Measurements from ENCODE around the gene MYO9B. TPM values are rescaled to one million over a fixed set of nuclear protein-coding genes. Genes with fewer than 3 reads are reported as not detected.

The MYO9B gene
- total RNA-seq, 1 experiment from 2014 or later, result 58.6 TPM

- Histone ChIP-seq H4K20me1 (ENCODE audit: control insufficient read depth, insufficient read depth, insufficient read length) (no peaks in the 10 kb centered on the region), H3K23me2 (ENCODE audit: insufficient read length, low read depth, low read length, poor library complexity, severe bottlenecking) (peaks cover 6% of the 10 kb centered on the region), H3K4ac (ENCODE audit: low read depth, low read length) (no peak overlapping the region), H3T11ph (ENCODE audit: low read length) (no peak overlapping the region), H3K4me1 (ENCODE audit: insufficient read depth, low read length) (no peaks in the 10 kb centered on the region), H3K9me3 (ENCODE audit: control insufficient read depth, low read depth, low read length) (no peaks in the 10 kb centered on the region), H3K4me2 (ENCODE audit: insufficient read depth, insufficient read length, low read length) (peak overlapping the region; percentile 69), H3K79me2 (ENCODE audit: insufficient read depth, low read length) (peaks cover 7% of the 10 kb centered on the region), H2BK15ac (ENCODE audit: low read depth, low read length) (no peak overlapping the region), H2BK20ac (ENCODE audit: low read depth, low read length, poor library complexity, severe bottlenecking) (no peak overlapping the region), H3K9ac (ENCODE audit: extremely low read depth, insufficient read length, low read length) (peak overlapping the region; percentile 27), H2BK120ac (ENCODE audit: low read depth, low read length, poor library complexity, severe bottlenecking) (no peak overlapping the region), H3K23ac (ENCODE audit: insufficient read length, low read depth, low read length) (no peak overlapping the region), H2BK5ac (ENCODE audit: insufficient read length, low read length) (no peak overlapping the region), H3K56ac (ENCODE audit: insufficient read length, low read depth, low read length) (no peak overlapping the region), H3K27me3 (ENCODE audit: insufficient read depth, low read length) (no peaks in the 10 kb centered on the region), H2AFZ (ENCODE audit: low read length) (no peak overlapping the region), H4K91ac (ENCODE audit: insufficient read length, low read depth, low read length) (no peak overlapping the region), H3K27ac (ENCODE audit: insufficient read length, low read depth, low read length) (no peak overlapping the region), H2BK12ac (ENCODE audit: insufficient read length, low read depth, low read length) (no peak overlapping the region), H3K79me1 (ENCODE audit: insufficient read depth, low read depth, low read length, poor library complexity, severe bottlenecking) (peaks cover 3% of the 10 kb centered on the region), H2AK5ac (ENCODE audit: insufficient read length, low read length) (no peak overlapping the region), H4K5ac (ENCODE audit: insufficient read length, low read depth, low read length) (no peak overlapping the region), H3K18ac (ENCODE audit: insufficient read length, low read depth, low read length) (no peak overlapping the region), H4K8ac (replicated peaks; ENCODE audit: insufficient read length, low read depth, low read length) (no peak overlapping the region), H3K14ac (ENCODE audit: insufficient read depth, low read length) (peak overlapping the region; percentile 16; the same call in 1 of the 2 replicates)
- Mint-ChIP-seq H3K36me3 (ENCODE audit: insufficient read depth in 1 of 3, low read depth in 3 of 3) (peaks cover 22 to 67% (median 48%) of the 10 kb centered on the region in 3 experiments; a peak in 6 of 7 replicates), H3K4me1 (peaks cover 16 to 20% of the 10 kb centered on the region in 2 experiments), H3K9me3 (no peaks in the 10 kb centered on the region), H3K27me3 (ENCODE audit: low read depth) (no peaks in the 10 kb centered on the region), H3K27ac (peak overlapping the region in 2 of 3 experiments; percentile 55 to 85; a peak in 3 of 7 replicates), H3K4me3 (peak overlapping the region; percentile 81 to 87)
- TF ChIP-seq CTCF (conservative IDR thresholded peaks at IDR 0.05), result no peak
- peak; percentile 81 for DNase-seq
- no CpG with 5 or more reads among the region's 11 CpGs for WGBS (ENCODE audit: extremely low coverage, insufficient read length, low lambda C conversion rate)
These were observed 159.3 kb downstream of the MYO9B start for GRCh38 chr19:17234911-17235299.
